Parathyroid adenoma (tissue), 2 donors: ENCODE results near the gene KIRREL3.

Experiments
- H2AFZ ChIP-seq: fragments of 300-600 bp; sonication (generic); one replicate; pipeline ENCODE4 v1.7.0; 2017; ENCODE audit warnings: antibody characterized with exemption, mild to moderate bottlenecking
- H3K27ac ChIP-seq: fragments of 300-600 bp; sonication (generic); one replicate; pipeline ENCODE4 v1.7.0; 2017
- H3K27me3 ChIP-seq: fragments of 300-600 bp; sonication (generic); one replicate; pipeline ENCODE4 v1.7.0; 2017; ENCODE audit warnings: low read length; ENCODE audit not compliant: control insufficient read depth, insufficient read depth
- H3K36me3 ChIP-seq: fragments of 300-600 bp; sonication (generic); one replicate; pipeline ENCODE4 v1.7.0; 2017; ENCODE audit warnings: low read length; ENCODE audit not compliant: control insufficient read depth, insufficient read depth
- H3K4me1 ChIP-seq: fragments of 300-600 bp; sonication (generic); one replicate; pipeline ENCODE4 v1.7.0; 2017; ENCODE audit warnings: control low read depth
- H3K4me2 ChIP-seq: fragments of 300-600 bp; sonication (generic); one replicate; pipeline ENCODE4 v1.7.0; 2017; ENCODE audit warnings: low read length
- H3K4me3 ChIP-seq: fragments of 300-600 bp; sonication (generic); one replicate; pipeline ENCODE4 v1.7.0; 2017; ENCODE audit warnings: low read depth, low read length
- H3K79me2 ChIP-seq: fragments of 300-600 bp; sonication (generic); one replicate; pipeline ENCODE4 v1.7.0; 2017; ENCODE audit warnings: control low read depth
- H3K9ac ChIP-seq: fragments of 300-600 bp; sonication (generic); one replicate; pipeline ENCODE4 v1.7.0; 2017; ENCODE audit warnings: mild to moderate bottlenecking
- H3K9me3 ChIP-seq: fragments of 300-600 bp; sonication (generic); one replicate; pipeline ENCODE4 v1.7.0; 2017; ENCODE audit warnings: low read length; ENCODE audit not compliant: control insufficient read depth
- CTCF ChIP-seq: fragments of 300-600 bp; sonication (generic); IDR thresholded peaks from one replicate; pipeline ENCODE4 v1.7.0; 2017; ENCODE audit warnings: antibody characterized with exemption, mild to moderate bottlenecking
- donor health status: primary hyperparathyroidism.

KIRREL3 gene

GRCh38 chr11:126423154-126423553 is 577.4 kb downstream of the KIRREL3 start:
- no peaks in the 10 kb centered on the region for H3K4me1 ChIP-seq
- no peaks in the 10 kb centered on the region for H3K79me2 ChIP-seq
- H2AFZ ChIP-seq: no peak overlapping the region
- no peak overlapping the region for H3K4me3 ChIP-seq
- H3K27me3 ChIP-seq: no peaks in the 10 kb centered on the region
- H3K27ac ChIP-seq: no peak overlapping the region
- no peaks in the 10 kb centered on the region for H3K36me3 ChIP-seq
- no peaks in the 10 kb centered on the region for H3K9me3 ChIP-seq
- H3K9ac ChIP-seq: no peak overlapping the region
- H3K4me2 ChIP-seq: no peak overlapping the region
- no peak for TF ChIP-seq CTCF

- Histone ChIP-seq H3K4me2 (no peak overlapping the region), H3K27me3 (no peaks in the 10 kb centered on the region), H3K4me3 (no peak overlapping the region), H3K36me3 (no peaks in the 10 kb centered on the region), H3K79me2 (no peaks in the 10 kb centered on the region), H2AFZ (no peak overlapping the region), H3K9ac (no peak overlapping the region), H3K27ac (no peak overlapping the region), H3K9me3 (no peaks in the 10 kb centered on the region), H3K4me1 (no peaks in the 10 kb centered on the region)
- no peak for TF ChIP-seq CTCF
These were observed 578.1 kb downstream of the KIRREL3 start for GRCh38 chr11:126422446-126422845.

GRCh38 chr11:126421271-126421671 is 579.3 kb downstream of the KIRREL3 start:
- no peak for TF ChIP-seq CTCF
- no peak overlapping the region for H3K27ac ChIP-seq
- H3K4me2 ChIP-seq: no peak overlapping the region
- no peak overlapping the region for H3K9ac ChIP-seq
- no peaks in the 10 kb centered on the region for H3K9me3 ChIP-seq
- H2AFZ ChIP-seq: no peak overlapping the region
- no peaks in the 10 kb centered on the region for H3K4me1 ChIP-seq
- no peaks in the 10 kb centered on the region for H3K79me2 ChIP-seq
- no peak overlapping the region for H3K4me3 ChIP-seq
- no peaks in the 10 kb centered on the region for H3K36me3 ChIP-seq
- H3K27me3 ChIP-seq: no peaks in the 10 kb centered on the region

- H3K27ac ChIP-seq: no peak overlapping the region
- no peaks in the 10 kb centered on the region for H3K4me1 ChIP-seq
- H3K4me2 ChIP-seq: no peak overlapping the region
- no peaks in the 10 kb centered on the region for H3K27me3 ChIP-seq
- no peak overlapping the region for H3K4me3 ChIP-seq
- H3K36me3 ChIP-seq: no peaks in the 10 kb centered on the region
- no peaks in the 10 kb centered on the region for H3K79me2 ChIP-seq
- H3K9me3 ChIP-seq: no peaks in the 10 kb centered on the region
- no peak for TF ChIP-seq CTCF
- no peak overlapping the region for H2AFZ ChIP-seq
- H3K9ac ChIP-seq: no peak overlapping the region
These were observed 579.8 kb downstream of the KIRREL3 start for GRCh38 chr11:126420698-126421256.
